ENCODE measurements around the gene CARD18.

DNA sequence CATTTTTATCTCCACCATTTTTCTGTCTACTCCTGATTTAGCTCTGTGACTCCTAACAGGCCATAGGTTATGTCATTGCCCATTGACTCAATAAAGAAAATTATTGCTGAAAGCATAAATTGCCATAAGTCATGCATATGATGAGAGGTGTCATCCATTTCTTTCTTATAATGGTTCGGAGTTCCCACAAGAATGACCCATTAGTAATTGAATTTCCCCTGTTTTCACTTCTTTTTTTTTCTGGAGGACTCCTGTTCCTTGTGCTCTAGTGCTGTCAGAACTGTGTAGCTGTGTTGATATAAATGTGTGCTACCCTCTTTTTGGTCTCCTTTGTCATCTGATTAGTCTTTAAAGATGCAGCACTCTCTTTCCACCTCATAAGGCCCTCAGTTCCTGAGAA is 22.9 kb upstream of the CARD18 start:
- TF ChIP-seq CTCF (IDR thresholded peaks at IDR 0.05) (no peak), POLR2AphosphoS5 (IDR thresholded peaks at IDR 0.05; ENCODE audit: low read depth, low read length) (no peak), REST (IDR thresholded peaks at IDR 0.05; ENCODE audit: insufficient read depth in 1 of 2, low read depth in 2 of 2, low read length in 1 of 2) (no peak)

Data from Panc1 (cell line).